Liver (tissue), 9 donors: ENCODE data around the gene DIPK1B. TPM values are rescaled to one million over a fixed set of nuclear protein-coding genes. Genes with fewer than 3 reads are reported as not detected.
A peak's percentile ranks its signal among the peaks of the same experiment; 100 is the strongest.

Experiments
- DNase-seq: peaks from one replicate; pipeline ENCODE4 v3.0.0-alpha.2; 2017; ENCODE audit warnings: low spot score
- H3K27ac ChIP-seq, 2 donors: one replicate each; pipeline ENCODE4 v1.7.0; 2013; ENCODE audit warnings: inconsistent platforms in 2 of 2, low read length in 2 of 2, control low read depth in 1 of 2, low read depth in 1 of 2, mild to moderate bottlenecking in 1 of 2
- H3K27me3 ChIP-seq, 4 donors: one replicate each; pipeline versions ENCODE4 v1.6.1 to v1.7.0; 2013; ENCODE audit warnings: low read length in 3 of 4, inconsistent platforms in 1 of 4, mild to moderate bottlenecking in 1 of 4, moderate library complexity in 1 of 4; ENCODE audit not compliant: control insufficient read depth in 4 of 4, insufficient read depth in 4 of 4
- H3K36me3 ChIP-seq, 4 donors: one replicate each; pipeline versions ENCODE4 v1.6.1 to v1.7.0; 2013; ENCODE audit warnings: low read length in 3 of 4, mild to moderate bottlenecking in 3 of 4, low read depth in 1 of 4, moderate library complexity in 1 of 4; ENCODE audit not compliant: control insufficient read depth in 4 of 4, insufficient read depth in 3 of 4
- H3K4me1 ChIP-seq, 4 donors: one replicate each; pipeline versions ENCODE4 v1.6.1 to v1.7.0; 2013; ENCODE audit warnings: low read length in 3 of 4, mild to moderate bottlenecking in 3 of 4, moderate library complexity in 1 of 4; ENCODE audit not compliant: control insufficient read depth in 4 of 4, insufficient read depth in 4 of 4
- H3K4me3 ChIP-seq, 3 donors: one replicate each; pipeline versions ENCODE4 v1.6.1 to v1.7.0; 2013; ENCODE audit warnings: low read length in 3 of 3, control low read depth in 1 of 3, low read depth in 1 of 3, mild to moderate bottlenecking in 1 of 3
- H3K9ac ChIP-seq, 2 donors: one replicate each; pipeline ENCODE4 v1.7.0; 2013; ENCODE audit warnings: low read length in 2 of 2, mild to moderate bottlenecking in 2 of 2, moderate library complexity in 2 of 2, control low read depth in 1 of 2, low read depth in 1 of 2
- H3K9me3 ChIP-seq, 4 donors: one replicate each; pipeline versions ENCODE4 v1.6.1 to v1.7.0; 2013; ENCODE audit warnings: low read length in 3 of 4; ENCODE audit not compliant: control insufficient read depth in 4 of 4
- FOXA2 ChIP-seq: IDR thresholded peaks from 2 replicates; pipeline ENCODE4 v1.6.1; 2016; ENCODE audit warnings: antibody characterized with exemption
- HNF4A ChIP-seq, 2 donors: conservative IDR thresholded peaks; 2 replicates each; pipeline ENCODE4 v1.6.1; 2016; ENCODE audit warnings: antibody characterized with exemption in 2 of 2, mild to moderate bottlenecking in 2 of 2
- HNF4G ChIP-seq: IDR thresholded peaks from 2 replicates; pipeline ENCODE4 v1.6.1; 2016; ENCODE audit warnings: antibody characterized with exemption
- JUND ChIP-seq, 2 donors: IDR thresholded peaks; 2 replicates each; pipeline ENCODE4 v1.6.1; 2016; ENCODE audit warnings: antibody characterized with exemption in 2 of 2
- RAD21 ChIP-seq, 2 donors: IDR thresholded peaks; 2 replicates each; pipeline ENCODE4 v1.6.1; 2016; ENCODE audit warnings: antibody characterized with exemption in 2 of 2, mild to moderate bottlenecking in 2 of 2
- RXRA ChIP-seq, 2 donors: IDR thresholded peaks; 2 replicates each; pipeline ENCODE4 v1.6.1; 2017 to 2018; ENCODE audit warnings: antibody characterized with exemption in 2 of 2, mild to moderate bottlenecking in 1 of 2
- SP1 ChIP-seq: IDR thresholded peaks from 2 replicates; pipeline ENCODE4 v1.6.1; 2018; ENCODE audit warnings: antibody characterized with exemption, mild to moderate bottlenecking
- TAF1 ChIP-seq: conservative IDR thresholded peaks from 2 replicates; pipeline ENCODE4 v1.6.1; 2016; ENCODE audit warnings: antibody characterized with exemption, mild to moderate bottlenecking
- YY1 ChIP-seq: IDR thresholded peaks from 2 replicates; pipeline ENCODE4 v1.6.1; 2016; ENCODE audit warnings: antibody characterized with exemption, mild to moderate bottlenecking
- WGBS: extraction: QIAGEN DNeasy Blood & Tissue Kit; methylation state at CpG from one replicate; pipeline ENCODE4 v1.1.7; 2013; 5-methylcytosine and 5-hydroxymethylcytosine counted together
- polyA plus RNA-seq, 2 donors: library from polyadenylated mRNA; stranded (reverse) in 1 of 2; unstranded in 1 of 2; fragments of 200-250 nt in 1 of 2; fragments of >200 nt in 1 of 2; fragmentation: Nextera tagmentation in 1 of 2; extraction: Ambion mirVana in 1 of 2; gene quantifications; one replicate each; pipeline versions ENCODE4 v1.2.1 to v1.2.3, GENCODE V29; 2013 to 2015
- total RNA-seq, 2 donors: library from RNA; depleted of rRNA; stranded (reverse); fragments of >200 nt; gene quantifications; one replicate each; pipeline ENCODE4 v1.2.3, GENCODE V29; 2014
- TF ChIP-seq, protein P1 (sequence below): IDR thresholded peaks from 2 replicates; pipeline ENCODE4 v1.6.1; 2016; ENCODE audit warnings: antibody characterized with exemption
- TF ChIP-seq, protein P2 (sequence below): IDR thresholded peaks from 2 replicates; pipeline ENCODE4 v1.6.1; 2016; ENCODE audit warnings: antibody characterized with exemption
- TF ChIP-seq, protein P3 (sequence below): fragments of 150-350 bp; IDR thresholded peaks from 2 replicates; pipeline ENCODE4 v1.5.1; 2017; ENCODE audit warnings: improper control_type of control experiment, low read depth, low read length; ENCODE audit not compliant: missing input control
- TF ChIP-seq, protein P4 (sequence below): IDR thresholded peaks from 2 replicates; pipeline ENCODE4 v1.6.1; 2016; ENCODE audit warnings: antibody characterized with exemption
- TF ChIP-seq, protein P5 (sequence below): IDR thresholded peaks from 2 replicates; pipeline ENCODE4 v1.6.1; 2016; ENCODE audit warnings: antibody characterized with exemption, mild to moderate bottlenecking
- donor health status: healthy.
- donor health status: healthy.
- donor health status: healthy.
- donor health status: healthy.
- donor health status: healthy.

Gene DIPK1B
- total and polyA plus RNA-seq, 4 donors = 2.3 to 19.7 (median 5.2) TPM

DNA sequence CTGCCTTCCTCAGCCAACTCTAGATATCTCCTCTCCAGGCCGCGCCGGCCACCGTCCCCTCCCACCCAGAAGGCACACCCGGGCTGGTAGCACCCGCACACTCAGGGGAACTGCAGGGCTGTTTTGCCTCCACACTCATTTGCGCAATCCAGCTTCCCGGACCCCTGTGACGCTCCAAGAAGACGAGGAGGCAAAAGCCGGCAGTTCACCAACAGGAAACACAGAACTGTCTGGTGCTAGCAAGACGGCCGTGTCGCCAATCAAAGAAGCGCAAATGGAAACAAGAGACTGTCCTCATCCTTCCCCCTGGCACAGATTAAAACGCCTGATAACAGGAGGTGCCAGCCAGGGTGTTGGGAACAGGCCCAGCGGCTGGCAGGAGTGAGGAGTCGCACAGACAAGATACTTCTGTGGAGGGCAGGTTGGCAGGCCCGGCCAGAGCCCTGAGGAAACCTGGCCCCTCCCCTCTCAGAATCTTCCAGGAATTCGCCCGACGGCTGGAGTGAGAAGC is 32.9 kb upstream of the DIPK1B start:
- Histone ChIP-seq H3K4me1 (peaks cover 46 to 78% (median 63%) of the 10 kb centered on the region in 4 donors), H3K27me3 (no peaks in the 10 kb centered on the region), H3K4me3 (no peak overlapping the region), H3K36me3 (peaks cover 0 to 5% (median 2%) of the 10 kb centered on the region in 4 donors), H3K27ac (peak overlapping the region; percentile 62 to 73), H3K9me3 (no peaks in the 10 kb centered on the region), H3K9ac (peak overlapping the region in 1 of 2 donors; percentile 41)
- TF ChIP-seq, protein P1, sequence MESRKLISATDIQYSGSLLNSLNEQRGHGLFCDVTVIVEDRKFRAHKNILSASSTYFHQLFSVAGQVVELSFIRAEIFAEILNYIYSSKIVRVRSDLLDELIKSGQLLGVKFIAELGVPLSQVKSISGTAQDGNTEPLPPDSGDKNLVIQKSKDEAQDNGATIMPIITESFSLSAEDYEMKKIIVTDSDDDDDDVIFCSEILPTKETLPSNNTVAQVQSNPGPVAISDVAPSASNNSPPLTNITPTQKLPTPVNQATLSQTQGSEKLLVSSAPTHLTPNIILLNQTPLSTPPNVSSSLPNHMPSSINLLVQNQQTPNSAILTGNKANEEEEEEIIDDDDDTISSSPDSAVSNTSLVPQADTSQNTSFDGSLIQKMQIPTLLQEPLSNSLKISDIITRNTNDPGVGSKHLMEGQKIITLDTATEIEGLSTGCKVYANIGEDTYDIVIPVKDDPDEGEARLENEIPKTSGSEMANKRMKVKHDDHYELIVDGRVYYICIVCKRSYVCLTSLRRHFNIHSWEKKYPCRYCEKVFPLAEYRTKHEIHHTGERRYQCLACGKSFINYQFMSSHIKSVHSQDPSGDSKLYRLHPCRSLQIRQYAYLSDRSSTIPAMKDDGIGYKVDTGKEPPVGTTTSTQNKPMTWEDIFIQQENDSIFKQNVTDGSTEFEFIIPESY = no peak
- TF ChIP-seq, protein P2, sequence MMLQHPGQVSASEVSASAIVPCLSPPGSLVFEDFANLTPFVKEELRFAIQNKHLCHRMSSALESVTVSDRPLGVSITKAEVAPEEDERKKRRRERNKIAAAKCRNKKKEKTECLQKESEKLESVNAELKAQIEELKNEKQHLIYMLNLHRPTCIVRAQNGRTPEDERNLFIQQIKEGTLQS = no peak
- TF ChIP-seq RAD21 (IDR thresholded peaks at IDR 0.05) = peak in 1 of 2 donors; percentile 7
- TF ChIP-seq HNF4A (conservative IDR thresholded peaks at IDR 0.05) = peak in 1 of 2 donors; percentile 28
- peak; percentile 28 to 47 for TF ChIP-seq RXRA (IDR thresholded peaks at IDR 0.05)
- TF ChIP-seq HNF4G = no peak
- no peak for TF ChIP-seq FOXA2
- peak; percentile 9 for TF ChIP-seq SP1
- WGBS = 34% methylated on average over 22 of the region's 22 CpGs
- DNase-seq = no peak

DNA sequence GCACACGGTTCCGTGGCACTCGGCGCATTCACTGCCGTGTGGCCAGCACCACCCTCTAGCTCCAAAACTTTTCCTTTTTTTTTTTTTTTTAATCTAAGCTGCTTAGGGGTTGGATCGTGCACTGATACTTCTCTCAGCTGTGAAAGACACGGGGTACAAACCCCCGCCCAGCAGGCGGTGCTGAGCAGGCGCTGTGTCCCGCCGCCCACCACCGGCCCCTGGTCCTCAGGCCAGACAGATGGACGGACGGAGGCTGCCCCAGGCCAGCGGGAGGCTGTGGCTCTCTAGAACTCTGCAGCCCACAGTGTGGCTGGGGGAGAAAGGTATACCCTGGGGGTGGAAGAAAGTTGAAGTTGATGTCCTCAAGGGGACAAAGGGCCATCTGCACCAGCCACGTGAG is 31.3 kb upstream of the DIPK1B start:
- WGBS = 90% methylated on average over 17 of the region's 17 CpGs
- TF ChIP-seq SP1 = peak; percentile 18
- TF ChIP-seq, protein P3, sequence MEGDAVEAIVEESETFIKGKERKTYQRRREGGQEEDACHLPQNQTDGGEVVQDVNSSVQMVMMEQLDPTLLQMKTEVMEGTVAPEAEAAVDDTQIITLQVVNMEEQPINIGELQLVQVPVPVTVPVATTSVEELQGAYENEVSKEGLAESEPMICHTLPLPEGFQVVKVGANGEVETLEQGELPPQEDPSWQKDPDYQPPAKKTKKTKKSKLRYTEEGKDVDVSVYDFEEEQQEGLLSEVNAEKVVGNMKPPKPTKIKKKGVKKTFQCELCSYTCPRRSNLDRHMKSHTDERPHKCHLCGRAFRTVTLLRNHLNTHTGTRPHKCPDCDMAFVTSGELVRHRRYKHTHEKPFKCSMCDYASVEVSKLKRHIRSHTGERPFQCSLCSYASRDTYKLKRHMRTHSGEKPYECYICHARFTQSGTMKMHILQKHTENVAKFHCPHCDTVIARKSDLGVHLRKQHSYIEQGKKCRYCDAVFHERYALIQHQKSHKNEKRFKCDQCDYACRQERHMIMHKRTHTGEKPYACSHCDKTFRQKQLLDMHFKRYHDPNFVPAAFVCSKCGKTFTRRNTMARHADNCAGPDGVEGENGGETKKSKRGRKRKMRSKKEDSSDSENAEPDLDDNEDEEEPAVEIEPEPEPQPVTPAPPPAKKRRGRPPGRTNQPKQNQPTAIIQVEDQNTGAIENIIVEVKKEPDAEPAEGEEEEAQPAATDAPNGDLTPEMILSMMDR = no peak
- TF ChIP-seq, protein P4, sequence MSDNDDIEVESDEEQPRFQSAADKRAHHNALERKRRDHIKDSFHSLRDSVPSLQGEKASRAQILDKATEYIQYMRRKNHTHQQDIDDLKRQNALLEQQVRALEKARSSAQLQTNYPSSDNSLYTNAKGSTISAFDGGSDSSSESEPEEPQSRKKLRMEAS = no peak
- Histone ChIP-seq H3K9me3 (no peaks in the 10 kb centered on the region), H3K27ac (peak overlapping the region; percentile 40 to 54), H3K4me3 (no peak overlapping the region), H3K9ac (no peak overlapping the region), H3K36me3 (peaks cover 0 to 5% (median under 1%) of the 10 kb centered on the region in 4 donors), H3K27me3 (no peaks in the 10 kb centered on the region), H3K4me1 (peaks cover 51 to 81% (median 68%) of the 10 kb centered on the region in 4 donors)
- DNase-seq = no peak

DNA sequence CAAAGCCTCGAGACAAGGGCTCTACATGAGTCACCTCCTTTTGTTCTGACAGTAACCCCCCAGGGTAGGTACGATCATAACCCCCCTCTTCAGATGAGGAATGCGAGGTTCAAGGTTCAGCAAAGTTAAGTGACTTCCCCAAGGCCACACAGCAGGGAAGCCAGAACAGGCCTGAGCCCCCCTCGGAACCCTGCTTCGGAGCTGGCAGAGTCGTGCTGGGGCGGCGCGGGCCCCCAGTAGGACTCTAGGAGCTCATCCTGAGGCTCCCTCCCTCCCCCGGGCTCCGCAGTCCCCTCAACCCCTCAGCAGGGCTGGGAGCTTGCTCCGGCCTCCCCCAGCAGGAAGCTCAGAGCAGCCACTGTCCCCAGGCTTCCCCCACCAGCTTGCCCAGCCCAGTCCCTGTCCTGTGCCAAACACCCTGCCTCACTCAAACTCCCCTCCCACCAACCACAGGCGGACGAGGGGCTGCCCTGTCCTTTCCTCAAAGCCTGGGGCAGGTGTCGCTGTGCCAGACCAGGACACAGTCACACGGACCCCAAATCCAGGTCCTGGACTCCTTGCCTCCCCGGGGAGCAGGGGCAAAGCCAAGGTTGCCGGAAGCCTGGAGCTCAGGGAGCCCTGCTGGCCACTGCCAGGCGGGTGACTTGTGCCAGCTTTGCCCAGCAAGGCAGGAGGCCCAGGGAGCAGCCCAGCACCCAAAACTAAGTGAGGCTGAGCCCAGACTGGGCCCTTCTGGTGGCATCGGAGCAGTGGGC is 30.2 kb upstream of the DIPK1B start:
- Histone ChIP-seq H3K4me1 (peaks cover 51 to 77% (median 67%) of the 10 kb centered on the region in 4 donors), H3K36me3 (no peaks in the 10 kb centered on the region), H3K9me3 (no peaks in the 10 kb centered on the region), H3K9ac (no peak overlapping the region), H3K4me3 (no peak overlapping the region), H3K27me3 (no peaks in the 10 kb centered on the region), H3K27ac (peak overlapping the region; percentile 37 to 62)
- DNase-seq = no peak
- WGBS = 76% methylated on average over 20 of the region's 20 CpGs
- TF ChIP-seq TAF1 (no peak), YY1 (no peak), HNF4A (conservative IDR thresholded peaks at IDR 0.05) (no peak), JUND (IDR thresholded peaks at IDR 0.05) (no peak)
- TF ChIP-seq, protein P4 = no peak
- TF ChIP-seq, protein P5, sequence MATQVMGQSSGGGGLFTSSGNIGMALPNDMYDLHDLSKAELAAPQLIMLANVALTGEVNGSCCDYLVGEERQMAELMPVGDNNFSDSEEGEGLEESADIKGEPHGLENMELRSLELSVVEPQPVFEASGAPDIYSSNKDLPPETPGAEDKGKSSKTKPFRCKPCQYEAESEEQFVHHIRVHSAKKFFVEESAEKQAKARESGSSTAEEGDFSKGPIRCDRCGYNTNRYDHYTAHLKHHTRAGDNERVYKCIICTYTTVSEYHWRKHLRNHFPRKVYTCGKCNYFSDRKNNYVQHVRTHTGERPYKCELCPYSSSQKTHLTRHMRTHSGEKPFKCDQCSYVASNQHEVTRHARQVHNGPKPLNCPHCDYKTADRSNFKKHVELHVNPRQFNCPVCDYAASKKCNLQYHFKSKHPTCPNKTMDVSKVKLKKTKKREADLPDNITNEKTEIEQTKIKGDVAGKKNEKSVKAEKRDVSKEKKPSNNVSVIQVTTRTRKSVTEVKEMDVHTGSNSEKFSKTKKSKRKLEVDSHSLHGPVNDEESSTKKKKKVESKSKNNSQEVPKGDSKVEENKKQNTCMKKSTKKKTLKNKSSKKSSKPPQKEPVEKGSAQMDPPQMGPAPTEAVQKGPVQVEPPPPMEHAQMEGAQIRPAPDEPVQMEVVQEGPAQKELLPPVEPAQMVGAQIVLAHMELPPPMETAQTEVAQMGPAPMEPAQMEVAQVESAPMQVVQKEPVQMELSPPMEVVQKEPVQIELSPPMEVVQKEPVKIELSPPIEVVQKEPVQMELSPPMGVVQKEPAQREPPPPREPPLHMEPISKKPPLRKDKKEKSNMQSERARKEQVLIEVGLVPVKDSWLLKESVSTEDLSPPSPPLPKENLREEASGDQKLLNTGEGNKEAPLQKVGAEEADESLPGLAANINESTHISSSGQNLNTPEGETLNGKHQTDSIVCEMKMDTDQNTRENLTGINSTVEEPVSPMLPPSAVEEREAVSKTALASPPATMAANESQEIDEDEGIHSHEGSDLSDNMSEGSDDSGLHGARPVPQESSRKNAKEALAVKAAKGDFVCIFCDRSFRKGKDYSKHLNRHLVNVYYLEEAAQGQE = no peak
- TF ChIP-seq, protein P2 = no peak
- TF ChIP-seq, protein P1 = no peak
